Esophagus muscularis mucosa (tissue), 4 donors: ENCODE measurements around the gene ARID5B. TPM values are rescaled to one million over a fixed set of nuclear protein-coding genes. Genes with fewer than 3 reads are reported as not detected.

Experiments used
- DNase-seq: peaks from one replicate; pipeline ENCODE4 v3.0.0-alpha.2; 2017; ENCODE audit errors: extremely low spot score
- H3K27ac ChIP-seq, 4 donors: fragments of 200-600 bp; sonication (generic); replicated peaks in 1 of 4; 1 replicate in 3 of 4; 2 replicates in 1 of 4; pipeline ENCODE4 v1.5.1; 2016 to 2019; ENCODE audit warnings: mild to moderate bottlenecking in 1 of 4
- H3K27me3 ChIP-seq, 4 donors: fragments of 200-600 bp; sonication (generic); one replicate each; pipeline versions ENCODE4 v1.5.1 to v1.6.0; 2016 to 2019
- H3K36me3 ChIP-seq, 4 donors: fragments of 200-600 bp; sonication (generic); one replicate each; pipeline ENCODE4 v1.5.1; 2016 to 2019
- H3K4me1 ChIP-seq, 4 donors: fragments of 200-600 bp; sonication (generic); one replicate each; pipeline ENCODE4 v1.5.1; 2016 to 2019
- H3K4me3 ChIP-seq, 4 donors: fragments of 200-600 bp; sonication (generic); 1 replicate in 2 of 4; 2 replicates in 2 of 4; pipeline ENCODE4 v1.5.1; 2016 to 2019; ENCODE audit warnings: mild to moderate bottlenecking in 4 of 4, moderate library complexity in 1 of 4
- H3K9me3 ChIP-seq, 4 donors: fragments of 200-600 bp; sonication (generic); 1 replicate in 3 of 4; 2 replicates in 1 of 4; pipeline ENCODE4 v1.5.1; 2016 to 2019
- CTCF ChIP-seq, 3 experiments: fragments of 200-600 bp in 2 of 3; fragments of 450-650 bp in 1 of 3; sonication (generic) in 2 of 3; IDR thresholded peaks; one replicate each; pipeline ENCODE4 v1.5.1; 2017 to 2019; ENCODE audit warnings: antibody characterized with exemption in 3 of 3, mild to moderate bottlenecking in 2 of 3, moderate library complexity in 1 of 3
- EP300 ChIP-seq: sonication (generic); formaldehyde crosslinking; IDR thresholded peaks from one replicate; pipeline ENCODE4 v1.6.1; 2017; ENCODE audit warnings: antibody characterized with exemption
- POLR2A ChIP-seq: fragments of 450-650 bp; IDR thresholded peaks from one replicate; pipeline ENCODE4 v1.6.1; 2017; ENCODE audit warnings: antibody characterized with exemption, moderate library complexity, mild to moderate bottlenecking, low read depth
- POLR2AphosphoS5 ChIP-seq, 2 donors: sonication (generic); formaldehyde crosslinking; IDR thresholded peaks; one replicate each; pipeline ENCODE4 v1.6.1; 2017; ENCODE audit warnings: antibody characterized with exemption in 2 of 2
- WGBS: methylation state at CpG from one replicate; pipeline ENCODE4 v1.1.5; 2018; 5-methylcytosine and 5-hydroxymethylcytosine counted together
- intact Hi-C: fragments of 100-400 bp; cut with DNase I; formaldehyde crosslinking; loops from one replicate; pipeline ENCODE4 v1.15.1; 2023
- total RNA-seq, 4 donors: library from RNA; depleted of rRNA; stranded (reverse); fragments of >200 nt; gene quantifications; one replicate each; pipeline versions ENCODE4 v1.1.0 to v1.2.1, GENCODE V29; 2016

Gene ARID5B
- total RNA-seq, 4 donors from 2014 or later, result 33.6 to 150 (median 64.9) TPM

- WGBS, result 91% methylated on average over 9 of the region's 9 CpGs
- intact Hi-C loops, result no loop called here
- Histone ChIP-seq H3K4me3 (no peak overlapping the region), H3K36me3 (no peaks in the 10 kb centered on the region), H3K27ac (no peak overlapping the region), H3K4me1 (peaks cover 0 to 5% (median 0%) of the 10 kb centered on the region in 4 donors), H3K9me3 (no peaks in the 10 kb centered on the region), H3K27me3 (no peaks in the 10 kb centered on the region)
- no peak for DNase-seq
- TF ChIP-seq CTCF (IDR thresholded peaks at IDR 0.05) (no peak), EP300 (no peak), POLR2A (no peak), POLR2AphosphoS5 (IDR thresholded peaks at IDR 0.05) (no peak)
Observed at GRCh38 chr10:62103857-62104256, 202.4 kb downstream of the ARID5B start.

GRCh38 chr10:62106929-62107519, 205.5 kb downstream of the ARID5B start:
- no peaks in the 10 kb centered on the region for H3K27me3 ChIP-seq
- H3K36me3 ChIP-seq, result no peaks in the 10 kb centered on the region
- H3K27ac ChIP-seq, result no peak overlapping the region
- intact Hi-C loops, result no loop called here
- DNase-seq, result no peak
- no peak overlapping the region for H3K4me3 ChIP-seq
- H3K4me1 ChIP-seq, result peaks cover 0 to 8% (median 0%) of the 10 kb centered on the region in 4 donors
- no peak for TF ChIP-seq EP300
- no peak for TF ChIP-seq POLR2AphosphoS5 (IDR thresholded peaks at IDR 0.05)
- TF ChIP-seq CTCF (IDR thresholded peaks at IDR 0.05), result no peak
- no peak for TF ChIP-seq POLR2A
- no peaks in the 10 kb centered on the region for H3K9me3 ChIP-seq

DNA sequence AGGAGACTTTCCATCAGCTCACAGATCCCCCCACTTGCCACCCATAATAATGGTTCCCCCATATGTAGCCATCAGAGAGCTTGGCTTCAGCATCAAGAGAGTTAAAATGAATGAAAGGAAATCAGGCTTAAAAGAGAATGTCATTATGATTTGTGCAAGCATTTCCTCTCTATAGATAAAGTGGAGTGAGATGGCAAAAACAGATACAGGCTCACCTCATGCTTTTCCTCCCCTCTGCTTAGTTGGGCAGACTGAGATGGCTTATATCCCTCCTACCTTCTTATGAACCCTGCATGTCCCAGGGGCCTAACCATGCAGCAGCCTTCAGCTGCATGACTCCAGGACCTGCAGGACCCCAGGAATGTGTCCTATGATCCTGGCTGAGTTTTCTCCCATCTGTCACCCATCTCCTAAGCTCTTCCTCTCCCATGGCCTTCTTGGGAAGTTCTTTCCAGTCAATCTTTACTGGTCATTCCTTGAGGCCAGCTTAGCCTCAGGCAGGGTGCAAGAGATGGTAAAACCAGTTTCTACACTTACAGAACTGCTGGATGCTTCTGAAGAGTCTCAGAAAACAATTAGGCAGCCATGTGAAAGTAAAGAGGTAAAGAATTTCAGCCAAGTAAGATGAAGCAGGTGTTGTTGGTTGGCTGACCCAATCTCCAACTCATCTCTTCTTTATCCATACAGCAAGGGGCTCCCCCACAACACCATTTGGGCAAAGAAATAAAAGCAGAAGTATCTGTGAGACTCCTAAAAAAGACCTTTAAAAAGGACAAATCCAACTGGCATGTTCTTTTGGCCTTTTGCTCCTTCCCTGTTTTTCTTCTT, 207.5 kb downstream of the ARID5B start:
- DNase-seq, result no peak
- no peak overlapping the region for H3K27ac ChIP-seq
- H3K9me3 ChIP-seq, result no peaks in the 10 kb centered on the region
- H3K4me3 ChIP-seq, result no peak overlapping the region
- no peaks in the 10 kb centered on the region for H3K36me3 ChIP-seq
- no peaks in the 10 kb centered on the region for H3K27me3 ChIP-seq
- peaks cover 0 to 8% (median 0%) of the 10 kb centered on the region in 4 donors for H3K4me1 ChIP-seq
- TF ChIP-seq POLR2A, result no peak
- intact Hi-C loops, result no loop called here

DNA sequence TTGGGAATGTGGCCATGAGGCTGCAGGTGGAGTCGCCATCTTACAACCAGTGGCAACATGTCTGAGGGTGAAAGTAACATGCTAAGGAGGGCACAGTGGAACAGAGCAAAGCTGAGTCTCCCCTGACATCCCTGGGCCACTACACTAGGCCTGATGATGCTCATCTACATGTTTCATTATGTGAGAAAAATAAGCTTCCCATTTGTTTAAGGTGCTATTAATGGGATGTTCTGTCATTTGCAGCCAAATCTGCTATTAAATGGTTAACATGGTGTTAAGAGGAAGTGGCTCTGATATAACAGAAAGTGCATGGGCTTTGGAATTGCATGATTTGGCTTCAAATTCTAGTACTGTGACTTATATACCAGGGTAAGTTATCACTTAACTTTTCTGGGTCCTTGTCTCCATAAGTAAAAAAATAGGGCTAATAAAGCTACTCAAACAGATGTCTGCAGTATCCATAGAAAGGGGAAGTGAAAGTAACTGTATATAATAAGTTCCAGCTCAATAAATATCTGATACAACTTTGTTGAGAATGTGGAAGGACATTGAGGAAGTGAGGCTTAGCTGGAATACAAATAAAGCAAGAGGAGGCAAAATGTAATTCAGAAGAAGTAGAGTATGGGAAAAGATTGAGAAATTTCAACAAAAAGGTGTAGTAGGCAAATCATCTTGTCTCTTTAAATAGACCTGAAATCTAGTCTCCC, 208.2 kb downstream of the ARID5B start:
- Histone ChIP-seq H3K9me3 (no peaks in the 10 kb centered on the region), H3K4me3 (no peak overlapping the region), H3K36me3 (no peaks in the 10 kb centered on the region), H3K4me1 (peaks cover 0 to 8% (median 0%) of the 10 kb centered on the region in 4 donors), H3K27ac (no peak overlapping the region), H3K27me3 (no peaks in the 10 kb centered on the region)
- no peak for DNase-seq
- intact Hi-C loops, result no loop called here
- TF ChIP-seq POLR2AphosphoS5 (IDR thresholded peaks at IDR 0.05) (no peak), POLR2A (no peak), EP300 (no peak), CTCF (IDR thresholded peaks at IDR 0.05) (no peak)
- 100% methylated on average over 1 of the region's 1 CpG for WGBS

GRCh38 chr10:62112300-62112699, 210.8 kb downstream of the ARID5B start:
- no peak for DNase-seq
- no peak for TF ChIP-seq EP300
- TF ChIP-seq CTCF (IDR thresholded peaks at IDR 0.05), result no peak
- TF ChIP-seq POLR2AphosphoS5 (IDR thresholded peaks at IDR 0.05), result no peak
- no peak for TF ChIP-seq POLR2A
- intact Hi-C loops, result no loop called here
- Histone ChIP-seq H3K27me3 (no peaks in the 10 kb centered on the region), H3K4me3 (no peak overlapping the region), H3K4me1 (peaks cover 0 to 8% (median 0%) of the 10 kb centered on the region in 4 donors), H3K9me3 (no peaks in the 10 kb centered on the region), H3K36me3 (no peaks in the 10 kb centered on the region), H3K27ac (no peak overlapping the region)
